Thyroid gland (tissue), 4 donors: ENCODE measurements around the gene SLC24A4. TPM values are rescaled to one million over a fixed set of nuclear protein-coding genes. Genes with fewer than 3 reads are reported as not detected.
A peak's percentile ranks its signal among the peaks of the same experiment; 100 is the strongest.

Experiments used
- DNase-seq, 2 donors: peaks; one replicate each; pipeline ENCODE4 v3.0.0-alpha.2; 2019
- H3K27ac ChIP-seq, 3 donors: fragments of 200-600 bp; sonication (generic); 1 replicate in 2 of 3; 2 replicates in 1 of 3; pipeline ENCODE4 v1.5.1; 2016 to 2019; ENCODE audit warnings: mild to moderate bottlenecking in 1 of 3, moderate library complexity in 1 of 3
- H3K27me3 ChIP-seq: fragments of 200-600 bp; sonication (generic); one replicate; pipeline ENCODE4 v1.5.1; 2019
- H3K36me3 ChIP-seq, 2 donors: fragments of 200-600 bp; sonication (generic); one replicate each; pipeline ENCODE4 v1.5.1; 2016 to 2019
- H3K4me1 ChIP-seq, 2 donors: fragments of 200-600 bp; sonication (generic); one replicate each; pipeline ENCODE4 v1.5.1; 2017 to 2019
- H3K4me3 ChIP-seq, 3 donors: fragments of 200-600 bp; sonication (generic); replicated peaks in 1 of 3; 1 replicate in 2 of 3; 2 replicates in 1 of 3; pipeline ENCODE4 v1.5.1; 2016; ENCODE audit warnings: mild to moderate bottlenecking in 1 of 3
- H3K9me3 ChIP-seq: fragments of 200-600 bp; sonication (generic); one replicate; pipeline ENCODE4 v1.5.1; 2017
- CTCF ChIP-seq, 6 experiments: fragments of 200-600 bp in 3 of 6; fragments of 450-650 bp in 3 of 6; sonication (generic) in 3 of 6; IDR thresholded peaks; one replicate each; pipeline ENCODE4 v1.5.1; 2016 to 2019; ENCODE audit warnings: antibody characterized with exemption in 6 of 6, mild to moderate bottlenecking in 2 of 6, inconsistent platforms in 1 of 6, moderate library complexity in 1 of 6
- POLR2A ChIP-seq, 2 donors: fragments of 450-650 bp; IDR thresholded peaks; one replicate each; pipeline ENCODE4 v1.6.1; 2017; ENCODE audit warnings: antibody characterized with exemption in 2 of 2, mild to moderate bottlenecking in 2 of 2, moderate library complexity in 1 of 2
- WGBS, 2 donors: methylation state at CpG; one replicate each; pipeline ENCODE4 v1.1.5; 2017; 5-methylcytosine and 5-hydroxymethylcytosine counted together
- intact Hi-C: fragments of 100-400 bp; cut with DNase I; formaldehyde crosslinking; loops from one replicate; pipeline ENCODE4 v1.15.1; 2023
- total RNA-seq, 4 donors: library from RNA; depleted of rRNA; stranded (reverse); fragments of >200 nt; gene quantifications; one replicate each; pipeline ENCODE4 v1.2.3, GENCODE V29; 2016

SLC24A4 gene
- total RNA-seq, 4 donors from 2014 or later = 0.05 to 0.46 (median 0.19) TPM

DNA sequence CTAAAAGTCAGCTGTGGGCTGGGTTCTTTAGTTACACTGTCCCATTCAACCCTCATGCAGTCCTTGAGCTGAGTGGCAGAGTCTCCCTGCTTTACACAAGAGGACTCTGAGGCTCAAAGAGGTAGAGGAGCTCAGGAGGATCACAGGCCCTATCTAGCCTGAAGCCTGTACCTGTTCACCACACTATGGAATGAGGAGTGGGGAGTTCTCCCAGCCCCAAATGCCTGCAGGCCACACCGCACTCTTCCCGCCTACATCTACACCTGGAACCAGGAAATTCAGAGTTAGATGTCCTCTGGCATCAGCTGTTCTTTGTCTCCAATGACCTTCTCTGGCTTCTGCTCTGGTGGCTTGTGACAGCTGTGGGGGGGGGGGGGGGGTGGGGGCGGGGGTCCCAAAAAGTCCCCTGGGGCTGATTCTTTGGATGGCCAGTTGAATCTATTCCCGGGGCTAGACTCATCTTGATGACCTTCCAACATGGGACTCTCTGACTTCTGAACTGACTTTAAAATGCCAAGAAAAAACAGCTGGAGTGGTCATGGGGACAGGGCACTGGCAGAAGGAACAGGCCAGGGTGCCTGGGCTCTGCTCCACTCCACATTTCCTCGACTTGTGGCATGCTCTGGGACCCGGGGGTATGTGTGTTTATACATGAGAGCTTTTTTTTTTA is 221.2 kb downstream of the SLC24A4 start:
- Histone ChIP-seq H3K36me3 (no peaks in the 10 kb centered on the region), H3K4me3 (no peak overlapping the region), H3K4me1 (peaks cover 12 to 13% of the 10 kb centered on the region in 2 donors), H3K27ac (no peak overlapping the region), H3K27me3 (no peaks in the 10 kb centered on the region), H3K9me3 (no peaks in the 10 kb centered on the region)
- intact Hi-C loops = no loop called here
- no peak for TF ChIP-seq POLR2A (IDR thresholded peaks at IDR 0.05)
- TF ChIP-seq CTCF (IDR thresholded peaks at IDR 0.05) = no peak
- 72 to 81% methylated on average over 5 of the region's 6 CpGs for WGBS, 2 donors
- DNase-seq = no peak

- H3K4me1 ChIP-seq = peaks cover 0 to 8% of the 10 kb centered on the region in 2 donors
- DNase-seq = no peak
- no peaks in the 10 kb centered on the region for H3K36me3 ChIP-seq
- no peaks in the 10 kb centered on the region for H3K9me3 ChIP-seq
- no peak overlapping the region for H3K27ac ChIP-seq
- 88 to 89% methylated on average over 7 of the region's 7 CpGs for WGBS, 2 donors
- H3K4me3 ChIP-seq = no peak overlapping the region
- TF ChIP-seq POLR2A (IDR thresholded peaks at IDR 0.05) = no peak
- TF ChIP-seq CTCF (IDR thresholded peaks at IDR 0.05) = no peak
- intact Hi-C loops = no loop called here
- H3K27me3 ChIP-seq = no peaks in the 10 kb centered on the region
These were observed 223.5 kb downstream of the SLC24A4 start for GRCh38 chr14:92546347-92547053.

DNA sequence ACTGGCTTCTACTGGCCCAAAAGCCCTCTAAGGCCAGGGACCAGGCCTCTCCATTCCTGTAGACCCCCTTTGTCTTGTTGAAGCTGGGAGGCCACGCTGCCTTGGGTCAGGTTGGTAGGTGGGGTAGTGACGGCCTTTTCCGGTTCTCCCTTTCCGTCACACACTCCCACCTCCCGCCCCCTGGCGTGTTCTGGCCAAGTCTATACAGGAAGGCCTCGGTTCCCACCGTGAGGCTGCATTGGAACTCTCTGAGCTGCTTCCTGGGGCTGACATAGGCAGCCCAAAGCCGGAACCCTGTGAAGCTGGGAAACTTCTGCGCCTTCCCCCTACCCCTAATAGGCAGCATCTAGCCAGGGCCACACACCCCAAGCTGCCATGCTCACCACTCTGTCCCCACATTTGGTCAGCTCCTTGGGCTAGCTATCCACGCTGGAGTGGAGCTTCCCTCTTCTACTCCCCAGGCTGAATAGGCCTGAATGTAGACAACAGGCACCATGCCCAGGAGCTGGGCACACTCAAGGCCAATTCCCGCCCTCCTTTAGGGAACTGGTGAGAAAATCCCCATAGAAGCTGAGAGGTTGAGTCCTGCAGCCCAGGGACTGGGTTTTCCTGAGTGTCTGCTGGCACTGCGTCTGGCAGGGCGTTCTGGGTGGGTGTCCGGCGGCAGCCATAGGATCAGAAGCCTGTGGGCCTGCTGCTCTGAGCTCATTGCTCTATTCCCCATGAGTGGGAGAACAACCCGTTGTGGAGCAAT is 226.3 kb downstream of the SLC24A4 start:
- no peak overlapping the region for H3K4me3 ChIP-seq
- H3K4me1 ChIP-seq = peaks cover 0 to 8% of the 10 kb centered on the region in 2 donors
- H3K36me3 ChIP-seq = no peaks in the 10 kb centered on the region
- 75 to 78% methylated on average over 16 of the region's 17 CpGs for WGBS, 2 donors
- DNase-seq = peak in 1 of 2 donors; percentile 21
- intact Hi-C loops = no loop called here
- H3K27ac ChIP-seq = peak overlapping the region; percentile 9 to 56 (median 55)
- H3K27me3 ChIP-seq = no peaks in the 10 kb centered on the region
- TF ChIP-seq CTCF (IDR thresholded peaks at IDR 0.05) (no peak), POLR2A (IDR thresholded peaks at IDR 0.05) (no peak)
- no peaks in the 10 kb centered on the region for H3K9me3 ChIP-seq

DNA sequence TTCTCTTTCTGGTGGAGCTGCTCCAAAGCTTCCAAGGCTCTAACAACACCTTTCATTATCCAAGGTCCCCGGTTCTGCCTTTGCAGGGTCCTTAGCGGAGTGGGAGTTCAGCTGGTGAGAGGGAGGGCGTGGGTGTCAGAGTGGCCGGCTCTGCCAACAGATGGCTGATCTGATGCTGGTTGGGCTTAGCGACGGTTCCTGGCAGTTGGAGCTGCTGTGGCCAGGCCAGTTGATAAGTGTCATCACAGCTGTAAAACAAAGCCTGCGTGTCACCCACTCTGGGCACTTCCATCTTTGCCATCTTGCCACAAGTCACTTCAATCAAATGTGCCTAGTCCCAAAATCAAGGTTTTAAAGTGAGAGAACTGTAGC is 226.9 kb downstream of the SLC24A4 start:
- Histone ChIP-seq H3K27me3 (no peaks in the 10 kb centered on the region), H3K4me3 (no peak overlapping the region), H3K9me3 (no peaks in the 10 kb centered on the region), H3K36me3 (no peaks in the 10 kb centered on the region), H3K4me1 (peaks cover 0 to 8% of the 10 kb centered on the region in 2 donors), H3K27ac (peak overlapping the region in 2 of 3 donors; percentile 55 to 56)
- TF ChIP-seq POLR2A (IDR thresholded peaks at IDR 0.05) (no peak), CTCF (IDR thresholded peaks at IDR 0.05) (no peak)
- WGBS, 2 donors = 38 to 64% methylated on average over 7 of the region's 7 CpGs
- intact Hi-C loops = no loop called here
- peak in 1 of 2 donors; percentile 10 for DNase-seq

Other genes with a start within 250 kb of the SLC24A4 start
- gene ATXN3, start 216.6 kb upstream of the SLC24A4 start, total RNA-seq = 10 to 100 TPM; 28.0 to 76.7 (median 31.8) TPM
- 100 to 1,000 TPM; 123 to 720 (median 371) TPM for gene NDUFB1, start 201.5 kb upstream of the SLC24A4 start, total RNA-seq
- gene CPSF2, start 201.2 kb upstream of the SLC24A4 start, total RNA-seq = 10 to 100 TPM; 34.1 to 55.8 (median 43.7) TPM
- 1 to 10 TPM; 4.7 to 7.9 (median 6.6) TPM for gene RIN3, start 190.6 kb downstream of the SLC24A4 start, total RNA-seq